ENCODE measurements around the gene EGLN1.

The EGLN1 gene

GRCh38 chr1:231395998-231396390 lies 26.1 kb downstream of the EGLN1 start:
- no peak for DNase-seq

- no peak for DNase-seq
Measured at GRCh38 chr1:231395076-231395997, 26.8 kb downstream of the EGLN1 start.

GRCh38 chr1:231393668-231394067 lies 28.4 kb downstream of the EGLN1 start:
- DNase-seq: no peak

- no peak for DNase-seq
Measured at GRCh38 chr1:231392389-231393131, 29.5 kb downstream of the EGLN1 start.

- DNase-seq: no peak
Measured at GRCh38 chr1:231390071-231390470, 32.0 kb downstream of the EGLN1 start.

GRCh38 chr1:231387770-231388669 lies 34.1 kb downstream of the EGLN1 start:
- no peak for DNase-seq

GRCh38 chr1:231386466-231386865 lies 35.6 kb downstream of the EGLN1 start:
- no peak for DNase-seq

- DNase-seq: no peak
Measured at GRCh38 chr1:231385416-231385748, 36.7 kb downstream of the EGLN1 start.

GRCh38 chr1:231384696-231385415 lies 37.2 kb downstream of the EGLN1 start:
- no peak for DNase-seq

- no peak for DNase-seq
Measured at GRCh38 chr1:231383159-231383860, 38.8 kb downstream of the EGLN1 start.

GRCh38 chr1:231382426-231382825 lies 39.7 kb downstream of the EGLN1 start:
- DNase-seq: no peak

GRCh38 chr1:231381729-231382128 lies 40.4 kb downstream of the EGLN1 start:
- no peak for DNase-seq

GRCh38 chr1:231376875-231377549 lies 45.1 kb downstream of the EGLN1 start:
- no peak for DNase-seq

GRCh38 chr1:231376101-231376500 lies 46.0 kb downstream of the EGLN1 start:
- no peak for DNase-seq

GRCh38 chr1:231374394-231374793 lies 47.7 kb downstream of the EGLN1 start:
- no peak for DNase-seq

- no peak for DNase-seq
Measured at GRCh38 chr1:231372501-231372900, 49.6 kb downstream of the EGLN1 start.

- DNase-seq: no peak
Measured at GRCh38 chr1:231369282-231369681, 52.8 kb downstream of the EGLN1 start.

GRCh38 chr1:231364192-231364591 lies 57.9 kb downstream of the EGLN1 start:
- DNase-seq: no peak

GRCh38 chr1:231363624-231364023 lies 58.5 kb downstream of the EGLN1 start:
- no peak for DNase-seq

GRCh38 chr1:231362325-231362724 lies 59.8 kb downstream of the EGLN1 start:
- no peak for DNase-seq

- DNase-seq: no peak
Measured at GRCh38 chr1:231359113-231359512, 63.0 kb downstream of the EGLN1 start.

All from T-helper 9 cell (primary cell).